Hematopoietic multipotent progenitor cell treated with erythropoietin and hydrocortisone succinate and interleukin-3 and kit ligand, for 17 days (in vitro differentiated cells): ENCODE data around the gene SERBP1.
"Not testable (repeated sequence)": the region's sequence is repeated elsewhere in the genome, so short reads cannot be mapped to it uniquely, and the experiment has no call there.

Source experiments
- DNase-seq: peaks from one replicate; pipeline ENCODE4 v3.0.0-alpha.2; 2015; ENCODE audit warnings: low spot score

The SERBP1 gene

GRCh38 chr1:67405473-67406245, 24.5 kb downstream of the SERBP1 start:
- no peak for DNase-seq

DNA sequence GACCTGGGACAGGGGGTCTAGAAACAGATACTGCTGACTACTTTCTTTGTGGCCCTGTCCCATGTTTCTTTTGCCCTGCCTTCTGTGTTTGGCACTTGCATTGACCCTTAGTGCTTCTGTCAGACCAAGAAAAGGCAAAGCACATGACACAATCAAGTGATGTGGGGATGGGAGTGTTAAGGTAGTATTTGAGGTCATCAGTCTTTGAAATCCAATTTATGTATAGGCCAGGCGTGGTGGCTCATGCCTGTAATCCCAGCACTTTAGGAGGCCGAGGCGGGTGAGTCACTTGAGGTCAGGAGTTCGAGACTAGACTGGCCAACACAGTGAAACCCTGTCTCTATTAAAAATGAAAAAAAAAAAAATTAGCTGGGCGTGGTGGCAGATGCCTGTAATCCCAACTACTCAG, 26.0 kb downstream of the SERBP1 start:
- DNase-seq, result no peak

DNA sequence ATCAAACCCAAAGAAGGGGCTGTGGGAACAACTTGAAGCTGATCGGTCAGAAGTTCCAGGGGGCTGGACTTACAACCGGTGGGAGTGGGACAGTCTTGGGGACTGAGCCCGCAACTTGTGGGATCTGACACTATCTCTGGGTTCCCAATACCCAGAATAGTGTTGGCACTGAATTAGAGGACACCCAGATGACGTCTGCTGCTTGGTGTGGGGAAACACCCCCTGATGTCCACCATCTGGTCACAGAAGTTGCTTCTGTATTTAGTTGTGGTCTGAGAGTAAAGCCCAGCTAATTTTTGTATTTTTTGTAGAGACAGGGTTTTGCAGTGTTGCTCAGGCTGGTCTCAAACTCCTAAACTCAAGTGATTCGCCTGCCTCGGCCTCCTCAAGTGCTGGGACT, 28.8 kb downstream of the SERBP1 start:
- DNase-seq, result no peak

DNA sequence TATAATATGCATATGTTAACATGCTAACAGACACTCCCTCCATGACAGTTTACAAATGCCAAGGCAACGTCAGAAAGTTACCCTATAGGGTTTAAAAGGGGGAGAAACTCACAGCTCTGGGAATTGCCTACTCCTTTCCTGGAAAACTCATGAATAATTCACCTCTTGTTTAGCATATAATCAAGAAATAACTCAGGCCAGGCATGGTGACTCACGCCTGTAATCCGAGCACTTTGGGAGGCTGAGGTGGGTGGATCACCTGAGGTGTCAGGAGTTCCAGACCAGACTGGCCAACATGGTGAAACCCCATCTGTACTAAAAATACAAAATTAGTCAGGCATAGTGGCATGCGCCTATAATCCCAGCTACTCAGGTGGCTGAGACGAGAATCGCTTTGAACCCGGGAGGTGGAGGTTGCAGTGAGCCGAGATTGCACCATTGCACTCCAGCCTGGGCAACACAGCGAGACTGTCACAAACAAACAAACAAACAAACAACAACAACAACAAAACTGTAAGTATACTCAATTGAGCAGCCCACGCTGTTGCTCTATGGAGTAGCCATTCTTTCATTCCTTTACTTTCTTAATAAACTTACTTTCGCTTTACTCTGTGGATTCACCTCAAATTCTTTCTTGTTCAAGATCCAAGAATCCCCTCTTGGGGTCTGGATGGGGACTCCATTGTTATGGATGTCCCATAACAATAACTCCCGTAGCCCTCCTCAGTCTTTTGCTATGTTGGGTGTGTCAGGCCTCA, 30.0 kb downstream of the SERBP1 start:
- DNase-seq, result not testable (repeated sequence)

- no peak for DNase-seq
These were observed 30.8 kb downstream of the SERBP1 start for GRCh38 chr1:67399199-67399993.

DNA sequence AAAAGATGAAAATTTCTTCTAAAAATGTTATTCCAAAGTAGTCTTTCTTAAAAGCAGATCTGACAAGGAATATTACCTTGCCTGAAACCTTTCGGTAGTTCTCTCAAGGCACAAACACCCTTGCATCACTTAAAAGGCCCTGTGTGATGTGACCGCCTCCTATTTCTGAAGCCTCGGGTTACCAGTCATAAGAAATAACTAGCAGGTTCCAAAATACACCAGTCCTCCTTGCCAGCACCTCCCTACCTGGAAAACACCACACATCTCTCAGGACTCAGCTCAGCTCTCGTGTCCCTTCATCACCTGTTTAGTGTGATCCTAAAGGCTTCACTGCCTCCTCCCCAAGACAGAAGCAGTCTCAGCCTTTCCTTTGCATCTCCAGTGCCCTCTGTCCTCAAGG, 35.7 kb downstream of the SERBP1 start:
- no peak for DNase-seq

DNA sequence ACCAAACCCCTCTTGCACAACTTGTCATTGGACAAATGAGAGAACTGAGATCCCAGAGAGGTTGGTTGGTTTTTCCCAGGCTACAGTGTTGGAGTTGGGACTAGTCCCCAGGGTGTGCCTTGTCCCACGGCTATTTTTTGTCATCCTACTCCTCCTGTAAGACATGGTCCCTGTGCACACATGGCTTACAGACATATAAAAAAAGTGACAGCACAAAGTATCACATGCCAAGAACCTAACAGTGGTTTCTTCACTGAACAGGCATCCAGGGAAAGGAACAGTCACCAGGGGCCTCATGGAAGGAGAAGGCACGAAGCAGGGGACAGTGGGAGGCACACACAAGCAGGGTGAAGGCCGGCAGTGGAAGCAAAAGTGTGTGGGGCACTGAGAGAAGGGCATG, 36.5 kb downstream of the SERBP1 start:
- no peak for DNase-seq

GRCh38 chr1:67393240-67393639, 37.0 kb downstream of the SERBP1 start:
- DNase-seq, result no peak

GRCh38 chr1:67390041-67390887, 39.9 kb downstream of the SERBP1 start:
- no peak for DNase-seq

- DNase-seq, result no peak
These were observed 46.1 kb downstream of the SERBP1 start for GRCh38 chr1:67383999-67384638.

- no peak for DNase-seq
These were observed 47.9 kb downstream of the SERBP1 start for GRCh38 chr1:67382292-67382691.

- DNase-seq, result no peak
These were observed 49.0 kb downstream of the SERBP1 start for GRCh38 chr1:67381154-67381553.

DNA sequence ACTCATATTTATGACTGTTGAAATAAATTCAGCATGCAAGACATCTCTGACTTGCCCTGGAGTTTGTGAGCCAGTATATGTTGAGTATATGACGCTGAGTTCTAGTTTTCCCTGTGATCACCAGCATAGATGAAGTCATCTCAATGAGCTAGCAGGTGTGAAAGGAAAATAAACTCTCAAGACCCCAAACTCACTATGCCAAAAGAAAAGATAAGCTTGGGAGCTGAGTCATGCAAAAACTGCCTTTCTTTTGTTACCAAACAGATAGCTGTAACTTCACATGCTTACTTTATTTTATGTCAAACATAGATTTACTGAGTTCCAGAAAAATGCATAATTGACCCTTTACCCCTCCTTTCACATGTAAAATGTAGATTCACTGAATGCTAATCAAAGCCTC, 52.9 kb downstream of the SERBP1 start:
- no peak for DNase-seq

DNA sequence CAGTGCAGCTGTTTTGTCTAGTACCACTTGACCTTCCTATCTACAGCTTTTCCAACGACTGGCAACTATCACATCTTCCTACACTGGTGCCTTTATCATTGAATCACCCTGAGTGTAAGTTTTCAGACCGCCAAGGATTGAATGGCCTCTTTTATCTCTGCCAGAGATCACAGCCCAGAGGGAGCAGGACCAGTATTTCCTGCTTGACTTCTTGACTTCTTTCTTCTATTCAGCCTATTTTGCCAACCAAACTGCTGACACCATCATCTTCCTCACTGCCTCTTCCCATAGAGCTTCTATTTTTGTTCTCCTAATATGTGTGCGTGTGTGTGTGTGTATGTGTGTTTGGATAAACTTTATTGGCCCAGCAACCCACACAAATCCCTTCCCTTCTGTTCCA, 53.8 kb downstream of the SERBP1 start:
- no peak for DNase-seq

- DNase-seq, result no peak
These were observed 57.3 kb downstream of the SERBP1 start for GRCh38 chr1:67372898-67373297.

DNA sequence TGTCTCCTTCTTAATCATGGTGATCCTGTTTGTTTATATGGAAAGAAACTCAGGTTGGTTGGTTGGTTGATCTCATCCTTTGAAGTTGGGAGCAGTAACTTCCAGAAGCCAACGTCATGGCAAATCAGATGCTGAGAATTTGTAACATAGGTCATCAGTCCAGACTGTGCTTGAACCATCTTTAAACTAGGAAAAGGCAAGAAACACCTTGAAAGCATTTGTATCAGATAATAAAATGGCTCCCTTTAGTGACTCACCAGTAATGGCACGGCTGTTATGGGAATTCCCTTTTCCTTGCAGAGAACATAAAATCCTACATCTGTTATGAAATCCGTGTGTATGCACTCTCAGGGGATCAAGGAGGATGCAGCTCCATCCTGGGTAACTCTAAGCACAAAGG, 58.1 kb downstream of the SERBP1 start:
- DNase-seq, result no peak

- no peak for DNase-seq
These were observed 58.5 kb downstream of the SERBP1 start for GRCh38 chr1:67371681-67372080.

DNA sequence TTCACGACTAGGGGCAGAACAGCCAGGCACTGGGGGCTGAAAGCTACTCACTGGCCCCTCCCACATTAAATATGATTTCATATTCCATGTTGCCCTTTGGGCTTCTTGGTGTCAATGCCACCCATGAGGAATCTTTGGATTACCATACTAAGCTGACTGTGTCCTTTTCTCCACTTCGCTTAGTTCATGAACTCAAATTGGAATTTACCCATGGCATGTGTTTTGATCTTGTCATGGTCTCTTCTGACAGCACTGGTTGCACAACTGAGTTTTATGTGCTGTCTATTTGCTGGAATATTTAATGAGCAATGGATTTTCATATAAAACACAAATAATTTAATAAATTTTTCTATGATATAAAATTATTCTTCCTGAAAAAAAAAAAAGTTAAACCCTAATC, 59.2 kb downstream of the SERBP1 start:
- no peak for DNase-seq

- DNase-seq, result no peak
These were observed 62.1 kb downstream of the SERBP1 start for GRCh38 chr1:67368046-67368514.

DNA sequence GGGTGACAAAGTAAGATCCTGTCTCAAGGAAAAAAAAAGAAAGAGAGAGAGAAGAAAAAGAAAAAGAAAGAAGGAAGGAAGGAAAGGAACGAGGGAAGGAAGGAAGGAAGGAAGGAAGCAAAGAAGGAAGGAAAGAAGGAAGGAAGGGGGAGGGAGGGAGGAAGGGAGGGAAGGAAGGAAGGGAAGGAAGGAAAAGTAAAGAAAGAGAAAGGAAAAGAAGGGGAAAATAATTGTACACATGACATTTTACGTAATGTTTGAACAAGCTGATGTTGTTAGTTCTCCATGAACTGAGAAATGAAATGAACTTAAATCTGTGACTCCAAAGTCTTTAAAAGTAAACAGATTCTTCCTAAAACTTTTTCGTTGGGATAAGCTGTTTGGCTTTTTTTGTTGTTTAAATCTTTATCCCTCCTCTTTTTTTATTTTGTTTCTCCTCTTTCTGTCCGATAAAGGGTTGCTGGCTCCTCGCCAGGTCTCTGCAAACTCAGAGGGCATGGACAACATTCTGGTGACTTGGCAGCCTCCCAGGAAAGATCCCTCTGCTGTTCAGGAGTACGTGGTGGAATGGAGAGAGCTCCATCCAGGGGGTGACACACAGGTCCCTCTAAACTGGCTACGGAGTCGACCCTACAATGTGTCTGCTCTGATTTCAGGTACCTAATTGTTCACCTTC, 62.7 kb downstream of the SERBP1 start:
- no peak for DNase-seq

- DNase-seq, result no peak
These were observed 68.6 kb downstream of the SERBP1 start for GRCh38 chr1:67361641-67362040.
